Mesenchymal stem cell (in vitro differentiated cells and primary cell): Measurements from ENCODE around the gene CASTOR1.
A peak's percentile ranks its signal among the peaks of the same experiment; 100 is the strongest.

Experiments used
- DNase-seq: peaks from one replicate; pipeline ENCODE4 v3.0.0-alpha.2; 2013
- H2AFZ ChIP-seq: one replicate; pipeline ENCODE4 v1.6.1; 2013; ENCODE audit warnings: low read depth, mild to moderate bottlenecking, control low read depth, inconsistent platforms, low read length, moderate library complexity
- H2AK5ac ChIP-seq: 2 replicates; pipeline ENCODE4 v1.6.1; 2013; ENCODE audit warnings: low read length, moderate library complexity, mild to moderate bottlenecking, inconsistent platforms; ENCODE audit not compliant: severe bottlenecking
- H2BK120ac ChIP-seq: one replicate; pipeline ENCODE4 v1.6.1; 2013; ENCODE audit warnings: low read depth, mild to moderate bottlenecking, inconsistent platforms, low read length, moderate library complexity
- H2BK12ac ChIP-seq, 2 experiments: one replicate each; pipeline ENCODE4 v1.6.1; 2013; ENCODE audit warnings: inconsistent platforms in 2 of 2, low read length in 2 of 2, mild to moderate bottlenecking in 2 of 2, moderate library complexity in 2 of 2, control low read depth in 1 of 2
- H2BK15ac ChIP-seq: one replicate; pipeline ENCODE4 v1.6.1; 2013; ENCODE audit warnings: mild to moderate bottlenecking, low read depth, inconsistent platforms; ENCODE audit not compliant: poor library complexity, severe bottlenecking
- H2BK5ac ChIP-seq: 2 replicates; pipeline ENCODE4 v1.6.1; 2013; ENCODE audit warnings: low read depth, mild to moderate bottlenecking, low read length, control low read depth, inconsistent platforms; ENCODE audit not compliant: poor library complexity, severe bottlenecking
- H3K14ac ChIP-seq, 2 experiments: one replicate each; pipeline ENCODE4 v1.6.1; 2013; ENCODE audit warnings: inconsistent platforms in 2 of 2, low read length in 2 of 2, control low read depth in 1 of 2, mild to moderate bottlenecking in 1 of 2, moderate library complexity in 1 of 2
- H3K18ac ChIP-seq, 2 experiments: one replicate each; pipeline ENCODE4 v1.6.1; 2013; ENCODE audit warnings: inconsistent platforms in 2 of 2, low read length in 2 of 2, control low read depth in 1 of 2, low read depth in 1 of 2, mild to moderate bottlenecking in 1 of 2
- H3K23ac ChIP-seq, 2 experiments: one replicate each; pipeline ENCODE4 v1.6.1; 2013; ENCODE audit warnings: inconsistent platforms in 2 of 2, low read length in 2 of 2, mild to moderate bottlenecking in 2 of 2, moderate library complexity in 2 of 2, control low read depth in 1 of 2
- H3K27ac ChIP-seq: 2 replicates; pipeline ENCODE4 v1.5.1; 2013; ENCODE audit warnings: mild to moderate bottlenecking, moderate library complexity, low read length, control low read depth, inconsistent platforms; ENCODE audit not compliant: poor library complexity, severe bottlenecking
- H3K27me3 ChIP-seq, 2 experiments: 2 replicates each; pipeline versions ENCODE4 v1.6.1 to v1.7.0; 2013; ENCODE audit warnings: low read length in 2 of 2, mild to moderate bottlenecking in 2 of 2, moderate library complexity in 2 of 2, control low read depth in 1 of 2, inconsistent platforms in 1 of 2; ENCODE audit not compliant: control insufficient read depth in 1 of 2, insufficient read depth in 1 of 2
- H3K36me3 ChIP-seq, 2 experiments: 2 replicates each; pipeline versions ENCODE4 v1.6.1 to v1.7.0; 2013; ENCODE audit warnings: low read length in 2 of 2, control low read depth in 1 of 2, inconsistent platforms in 1 of 2, low read depth in 1 of 2, mild to moderate bottlenecking in 1 of 2; ENCODE audit not compliant: insufficient read depth in 2 of 2, control insufficient read depth in 1 of 2
- H3K4ac ChIP-seq, 2 experiments: one replicate each; pipeline ENCODE4 v1.6.1; 2013; ENCODE audit warnings: inconsistent platforms in 2 of 2, low read length in 2 of 2, mild to moderate bottlenecking in 2 of 2, moderate library complexity in 2 of 2, control low read depth in 1 of 2, low read depth in 1 of 2
- H3K4me1 ChIP-seq: 2 replicates; pipeline ENCODE4 v1.6.1; 2013; ENCODE audit warnings: low read depth, low read length, control low read depth; ENCODE audit not compliant: control insufficient read depth, insufficient read depth
- H3K4me2 ChIP-seq: 2 replicates; pipeline ENCODE4 v1.6.1; 2013; ENCODE audit warnings: low read length, mild to moderate bottlenecking, inconsistent platforms; ENCODE audit not compliant: poor library complexity, severe bottlenecking
- H3K4me3 ChIP-seq, 2 experiments: 2 replicates each; pipeline versions ENCODE4 v1.5.1 to v1.7.0; 2013; ENCODE audit warnings: low read length in 2 of 2, mild to moderate bottlenecking in 2 of 2, control low read depth in 1 of 2, low read depth in 1 of 2; ENCODE audit not compliant: insufficient read depth in 1 of 2
- H3K79me1 ChIP-seq: replicated peaks from 2 replicates; pipeline ENCODE4 v1.6.1; 2013; ENCODE audit warnings: mild to moderate bottlenecking, control low read depth, low read length, inconsistent platforms; ENCODE audit not compliant: poor library complexity, severe bottlenecking
- H3K9ac ChIP-seq: 2 replicates; pipeline ENCODE4 v1.7.0; 2013; ENCODE audit warnings: mild to moderate bottlenecking, low read length, moderate library complexity
- H3K9me3 ChIP-seq: 2 replicates; pipeline ENCODE4 v1.7.0; 2013; ENCODE audit warnings: mild to moderate bottlenecking, low read length; ENCODE audit not compliant: control insufficient read depth
- H4K8ac ChIP-seq: one replicate; pipeline ENCODE4 v1.6.1; 2013; ENCODE audit warnings: inconsistent platforms, mild to moderate bottlenecking, low read length, moderate library complexity
- H4K91ac ChIP-seq: one replicate; pipeline ENCODE4 v1.6.1; 2013; ENCODE audit warnings: mild to moderate bottlenecking, low read length, inconsistent platforms
- WGBS: methylation state at CpG from one replicate; pipeline ENCODE4 v1.1.7; 2013; ENCODE audit warnings: mixed read lengths; 5-methylcytosine and 5-hydroxymethylcytosine counted together

Gene CASTOR1

DNA sequence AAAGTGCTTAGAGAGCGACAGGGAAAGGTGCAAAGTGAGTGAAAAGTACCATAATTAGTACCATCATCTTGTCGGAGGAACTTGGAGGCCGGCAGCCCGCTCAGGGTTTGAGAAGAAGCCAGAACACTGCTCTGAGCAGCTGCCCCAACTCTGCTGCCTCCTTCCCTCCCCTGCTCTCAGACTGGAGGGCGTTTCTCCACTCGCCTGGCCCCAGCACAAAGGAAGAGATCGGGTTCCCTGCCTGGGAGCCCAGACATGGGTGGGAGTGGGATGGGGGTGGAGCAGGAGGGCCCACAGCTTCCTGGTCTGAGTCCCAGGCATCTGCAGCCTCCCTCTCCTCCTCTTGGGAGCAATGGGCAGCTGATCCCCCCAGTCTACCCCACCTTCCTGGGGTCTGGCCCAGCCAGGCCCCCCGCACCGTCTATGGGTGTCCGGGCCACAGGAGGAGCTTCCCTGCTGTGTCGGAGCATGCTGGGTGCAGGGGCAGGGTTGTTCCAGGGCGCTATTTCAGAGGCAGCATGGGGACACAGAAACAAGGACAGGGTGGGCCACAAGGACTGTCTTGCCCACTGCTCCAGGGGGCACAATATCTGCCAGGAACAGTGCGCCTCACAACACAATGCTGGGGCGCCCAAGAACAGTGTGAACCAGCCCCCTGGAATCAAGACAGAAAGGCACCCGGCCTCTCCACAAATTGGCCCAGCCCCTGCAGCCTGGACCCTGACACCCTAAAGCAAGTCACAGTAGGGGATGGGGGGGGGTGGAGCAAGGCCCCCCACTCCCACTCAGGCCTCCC lies 47.5 kb downstream of the CASTOR1 start:
- Histone ChIP-seq H3K4ac (no peak overlapping the region), H3K27ac (peak overlapping the region; percentile 95), H3K18ac (no peak overlapping the region), H2BK120ac (no peak overlapping the region), H2AK5ac (peak overlapping the region; percentile 97), H3K4me1 (peaks cover 68% of the 10 kb centered on the region), H3K27me3 (no peaks in the 10 kb centered on the region), H3K23ac (no peak overlapping the region), H3K36me3 (peaks cover 26 to 54% of the 10 kb centered on the region in 2 experiments), H3K14ac (no peak overlapping the region), H3K9ac (peak overlapping the region; percentile 41), H2BK15ac (no peak overlapping the region), H4K91ac (no peak overlapping the region), H2BK5ac (peak overlapping the region; percentile 21), H3K4me3 (no peak overlapping the region), H2AFZ (no peak overlapping the region), H2BK12ac (no peak overlapping the region), H3K4me2 (peak overlapping the region; percentile 13), H4K8ac (no peak overlapping the region), H3K79me1 (peaks cover 2% of the 10 kb centered on the region), H3K9me3 (no peaks in the 10 kb centered on the region)
- WGBS, result 78% methylated on average over 15 of the region's 15 CpGs
- DNase-seq, result no peak

- Histone ChIP-seq H3K9ac (peak overlapping the region; percentile 41), H2AK5ac (peak overlapping the region; percentile 90), H4K91ac (no peak overlapping the region), H3K4me2 (peak overlapping the region; percentile 3), H3K18ac (no peak overlapping the region), H2BK120ac (no peak overlapping the region), H2BK5ac (peak overlapping the region; percentile 74), H3K23ac (no peak overlapping the region), H3K27me3 (no peaks in the 10 kb centered on the region), H2AFZ (no peak overlapping the region), H3K4me1 (peaks cover 74% of the 10 kb centered on the region), H3K27ac (peak overlapping the region; percentile 95), H3K36me3 (peaks cover 26 to 54% of the 10 kb centered on the region in 2 experiments), H3K14ac (no peak overlapping the region), H4K8ac (no peak overlapping the region), H2BK15ac (peak overlapping the region; percentile 75), H3K4ac (no peak overlapping the region), H3K4me3 (no peak overlapping the region), H3K9me3 (no peaks in the 10 kb centered on the region), H3K79me1 (peaks cover 2% of the 10 kb centered on the region), H2BK12ac (no peak overlapping the region)
- DNase-seq, result no peak
- 93% methylated on average over 24 of the region's 24 CpGs for WGBS
Observed at GRCh38 chr22:30240541-30241417, 48.5 kb downstream of the CASTOR1 start.

DNA sequence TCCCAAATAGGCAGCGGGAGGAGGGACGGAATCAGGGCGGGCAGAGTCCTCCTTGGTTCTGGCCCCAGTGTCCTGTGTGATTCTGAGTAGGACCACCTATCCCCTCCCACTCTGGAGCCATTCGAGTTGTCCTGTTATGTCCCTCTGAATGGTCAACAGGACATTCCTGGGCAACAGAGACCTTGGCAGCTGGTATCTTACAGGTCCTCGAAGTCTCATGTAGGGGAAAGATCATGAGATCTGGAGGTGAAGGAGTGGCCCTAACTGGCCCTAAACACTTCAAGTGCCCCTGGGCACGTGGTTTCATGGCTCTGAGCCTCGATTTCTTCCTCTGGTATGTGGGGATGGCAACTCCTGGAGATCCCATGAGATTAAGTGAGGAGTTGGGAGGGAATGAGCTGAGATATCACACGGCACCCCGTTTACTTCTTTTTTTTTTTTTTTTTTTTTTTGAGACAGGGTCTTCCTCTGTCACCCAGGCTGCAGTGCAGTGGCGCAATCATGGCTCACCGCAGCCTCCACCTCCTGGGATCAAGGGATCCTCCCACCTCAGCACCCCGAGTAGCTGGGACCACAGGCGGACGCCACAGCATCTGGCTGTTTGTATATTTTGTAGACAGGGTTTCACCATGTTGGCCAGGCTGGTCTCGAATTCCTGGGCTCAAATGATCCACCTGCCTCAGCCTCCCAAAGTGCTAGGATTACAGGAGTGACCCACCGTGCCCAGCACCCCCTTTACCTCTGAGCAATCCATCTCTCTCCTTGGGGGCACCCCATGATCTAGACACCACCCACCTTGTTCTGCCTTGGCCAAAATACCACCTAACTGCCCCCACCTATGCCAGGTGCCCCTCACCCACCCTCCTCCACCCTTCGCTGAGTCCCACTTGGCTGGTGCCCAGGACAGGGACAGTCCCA lies 49.6 kb downstream of the CASTOR1 start:
- Histone ChIP-seq H2BK5ac (peak overlapping the region; percentile 25), H3K9ac (no peak overlapping the region), H3K23ac (no peak overlapping the region), H3K4me3 (no peak overlapping the region), H2AFZ (no peak overlapping the region), H2BK12ac (no peak overlapping the region), H3K36me3 (peaks cover 26 to 50% of the 10 kb centered on the region in 2 experiments), H3K18ac (peak overlapping the region in 1 of 2 experiments; percentile 26), H3K4ac (no peak overlapping the region), H2BK15ac (no peak overlapping the region), H3K4me2 (no peak overlapping the region), H3K27ac (peak overlapping the region; percentile 78), H3K9me3 (no peaks in the 10 kb centered on the region), H4K8ac (no peak overlapping the region), H3K27me3 (no peaks in the 10 kb centered on the region), H3K14ac (no peak overlapping the region), H4K91ac (no peak overlapping the region), H3K79me1 (peaks cover 2% of the 10 kb centered on the region), H2BK120ac (no peak overlapping the region), H2AK5ac (peak overlapping the region; percentile 81), H3K4me1 (peaks cover 77% of the 10 kb centered on the region)
- peak; percentile 24 for DNase-seq
- WGBS, result 96% methylated on average over 15 of the region's 17 CpGs
